T47D (cell line): Measurements from ENCODE around the gene PPP1R8.
A peak's percentile ranks its signal among the peaks of the same experiment; 100 is the strongest.
"Not testable (repeated sequence)": the region's sequence is repeated elsewhere in the genome, so short reads cannot be mapped to it uniquely, and the experiment has no call there.

Experiments
- DNase-seq, 2 experiments: peaks; one replicate each; pipeline versions ENCODE4 v3.0.0 to v3.0.0-alpha.2; 2011 to 2012; ENCODE audit warnings: low read depth in 1 of 2, low spot score in 1 of 2
- JUND ChIP-seq: IDR thresholded peaks from 2 replicates; pipeline ENCODE4 v1.6.1; 2012; ENCODE audit warnings: low read depth
- in situ Hi-C: cut with HindIII; loops from 2 replicates; pipeline ENCODE4 v1.10.0; 2016; ENCODE audit warnings: low sequenced_read_pairs, low pct_unique_long_range_greater_than_20kb

The PPP1R8 gene

GRCh38 chr1:27868932-27869718 is 38.5 kb downstream of the PPP1R8 start:
- in situ Hi-C loops = no loop called here
- no peak for DNase-seq
- TF ChIP-seq JUND = no peak

- in situ Hi-C loops = no loop called here
- TF ChIP-seq JUND = no peak
- no peak for DNase-seq
These were observed 39.1 kb downstream of the PPP1R8 start for GRCh38 chr1:27869719-27870085.

- DNase-seq, in situ Hi-C loops: not testable (repeated sequence)
These were observed 40.5 kb downstream of the PPP1R8 start for GRCh38 chr1:27871076-27871475.

- peak; percentile 26 to 60 for DNase-seq
- in situ Hi-C loops = no loop called here
- no peak for TF ChIP-seq JUND
These were observed 41.6 kb downstream of the PPP1R8 start, which contains the start of gene THEMIS2 for GRCh38 chr1:27872059-27872801. Gene THEMIS2 (plus strand): TSS chr1:27872544. CDS start chr1:27872572, 28 bp downstream.

- DNase-seq = no peak
- in situ Hi-C loops = no loop called here
- TF ChIP-seq JUND = no peak
These were observed 42.4 kb downstream of the PPP1R8 start for GRCh38 chr1:27872802-27873551.

GRCh38 chr1:27873671-27874384 is 43.2 kb downstream of the PPP1R8 start:
- no peak for DNase-seq
- no peak for TF ChIP-seq JUND
- in situ Hi-C loops = no loop called here

- no peak for DNase-seq
- in situ Hi-C loops = no loop called here
- no peak for TF ChIP-seq JUND
These were observed 45.9 kb downstream of the PPP1R8 start for GRCh38 chr1:27876341-27877114.

- no peak for TF ChIP-seq JUND
- in situ Hi-C loops = no loop called here
- no peak for DNase-seq
These were observed 46.5 kb downstream of the PPP1R8 start for GRCh38 chr1:27877115-27877416.

GRCh38 chr1:27878039-27878438 is 47.5 kb downstream of the PPP1R8 start:
- in situ Hi-C loops = no loop called here
- DNase-seq = no peak
- no peak for TF ChIP-seq JUND

GRCh38 chr1:27878787-27879335 is 48.3 kb downstream of the PPP1R8 start:
- no peak for DNase-seq
- in situ Hi-C loops = no loop called here
- no peak for TF ChIP-seq JUND

- in situ Hi-C loops = no loop called here
- DNase-seq = no peak
- TF ChIP-seq JUND = no peak
These were observed 48.9 kb downstream of the PPP1R8 start for GRCh38 chr1:27879374-27880082.
